ENCODE results near the gene NIBAN1.

NIBAN1 gene

GRCh38 chr1:184931566-184931965 lies 42.7 kb downstream of the NIBAN1 start:
- no peak for TF ChIP-seq CTCF (conservative IDR thresholded peaks at IDR 0.05; ENCODE audit: control insufficient read depth, insufficient read depth, low read depth, low read length)
- DNase-seq (ENCODE audit: low read depth): no peak
- H3K4me3 ChIP-seq (ENCODE audit: control insufficient read depth, low read depth, low read length): no peak overlapping the region

- no peak for TF ChIP-seq CTCF (conservative IDR thresholded peaks at IDR 0.05; ENCODE audit: control insufficient read depth, insufficient read depth, low read depth, low read length)
- DNase-seq (ENCODE audit: low read depth): no peak
- no peak overlapping the region for H3K4me3 ChIP-seq (ENCODE audit: control insufficient read depth, low read depth, low read length)
Observed at GRCh38 chr1:184930645-184931044, 43.7 kb downstream of the NIBAN1 start.

GRCh38 chr1:184930232-184930631 lies 44.1 kb downstream of the NIBAN1 start:
- DNase-seq (ENCODE audit: low read depth): no peak
- no peak overlapping the region for H3K4me3 ChIP-seq (ENCODE audit: control insufficient read depth, low read depth, low read length)
- TF ChIP-seq CTCF (conservative IDR thresholded peaks at IDR 0.05; ENCODE audit: control insufficient read depth, insufficient read depth, low read depth, low read length): no peak

- H3K4me3 ChIP-seq (ENCODE audit: control insufficient read depth, low read depth, low read length): no peak overlapping the region
- TF ChIP-seq CTCF (conservative IDR thresholded peaks at IDR 0.05; ENCODE audit: control insufficient read depth, insufficient read depth, low read depth, low read length): no peak
- no peak for DNase-seq (ENCODE audit: low read depth)
Observed at GRCh38 chr1:184929711-184930202, 44.6 kb downstream of the NIBAN1 start.

- no peak for DNase-seq (ENCODE audit: low read depth)
- H3K4me3 ChIP-seq (ENCODE audit: control insufficient read depth, low read depth, low read length): no peak overlapping the region
- no peak for TF ChIP-seq CTCF (conservative IDR thresholded peaks at IDR 0.05; ENCODE audit: control insufficient read depth, insufficient read depth, low read depth, low read length)
Observed at GRCh38 chr1:184928394-184928793, 45.9 kb downstream of the NIBAN1 start.

Data from fibroblast of mammary gland (primary cell).